ENCODE data around the gene DDAH1.

- TF ChIP-seq CTCF (conservative IDR thresholded peaks at IDR 0.05; ENCODE audit: low read length) (no peak), EZH2phosphoT487 (IDR thresholded peaks at IDR 0.05; ENCODE audit: borderline replicate concordance) (no peak)
Measured at GRCh38 chr1:85366391-85367170, 98.4 kb downstream of the DDAH1 start.
